NT2/D1 (cell line): ENCODE measurements around the gene ROBO3.

Experiments used
- SUZ12 ChIP-seq: IDR thresholded peaks from 2 replicates; pipeline ENCODE4 v1.6.1; 2011; ENCODE audit not compliant: insufficient read length, insufficient read depth; ENCODE audit errors: extremely low read depth
- ZNF274 ChIP-seq: IDR thresholded peaks from 2 replicates; pipeline ENCODE4 v1.6.1; 2011; ENCODE audit warnings: mild to moderate bottlenecking, low read depth, low read length

DNA sequence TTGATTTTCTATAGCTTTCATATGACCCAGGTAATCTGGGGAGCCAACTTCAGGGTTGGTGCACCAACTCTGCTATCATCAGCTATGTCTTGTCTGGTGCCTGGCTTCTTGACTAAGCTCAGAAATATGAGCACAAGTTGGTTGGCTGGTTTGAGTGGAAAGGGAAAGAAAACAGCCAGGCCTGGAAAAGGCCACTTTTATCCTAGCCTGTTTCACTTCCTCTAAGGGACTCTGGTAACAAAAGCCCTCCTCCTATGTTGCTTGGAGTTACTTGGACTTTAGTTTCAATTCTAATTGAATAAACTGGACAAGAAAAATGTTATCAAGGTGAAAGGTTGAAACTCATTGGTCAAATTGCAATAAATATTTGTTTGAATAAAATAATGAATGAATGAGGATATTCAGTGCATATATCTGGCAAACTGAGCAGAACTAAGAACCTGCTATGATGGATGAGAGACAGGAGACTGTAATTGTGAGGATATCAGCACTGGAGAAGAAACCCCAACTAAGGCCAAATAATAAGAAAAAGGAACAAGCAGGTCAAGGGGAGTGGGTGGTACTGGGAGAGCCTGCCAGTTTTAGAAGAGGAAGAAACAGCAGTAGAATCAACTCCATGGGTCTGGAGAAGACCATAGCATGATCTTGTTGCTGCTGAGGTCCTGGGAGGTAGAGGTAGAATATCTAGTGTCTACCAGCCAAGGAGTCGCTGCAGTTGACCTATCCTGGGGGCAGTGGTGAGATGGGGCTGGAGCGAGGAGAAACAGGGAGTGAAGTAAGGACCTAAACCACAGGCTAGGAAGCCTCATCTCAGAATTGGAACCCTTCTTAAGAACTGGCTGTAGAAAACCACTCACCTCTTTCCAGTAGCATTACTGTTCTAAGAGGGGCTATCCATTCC, 24.2 kb downstream of the ROBO3 start:
- no peak for TF ChIP-seq SUZ12
- no peak for TF ChIP-seq ZNF274
